Inflammatory macrophage treated with lipopolysaccharide for 1 hour (primary cell): ENCODE measurements around the gene ITPKB.
A peak's percentile ranks its signal among the peaks of the same experiment; 100 is the strongest.
"Not testable (repeated sequence)": the region's sequence is repeated elsewhere in the genome, so short reads cannot be mapped to it uniquely, and the experiment has no call there.

Experiments
- DNase-seq, 2 donors: peaks; one replicate each; pipeline ENCODE4 v3.0.0-alpha.2; 2020 to 2022

Gene ITPKB

GRCh38 chr1:226754793-226755533 lies 15.9 kb upstream of the ITPKB start:
- DNase-seq: no peak

- no peak for DNase-seq
Measured at GRCh38 chr1:226754097-226754496, 15.0 kb upstream of the ITPKB start.

- DNase-seq: no peak
Measured at GRCh38 chr1:226751703-226752102, 12.6 kb upstream of the ITPKB start.

- DNase-seq: no peak
Measured at GRCh38 chr1:226751214-226751613, 12.1 kb upstream of the ITPKB start.

GRCh38 chr1:226749467-226749866 lies 10.4 kb upstream of the ITPKB start:
- no peak for DNase-seq

GRCh38 chr1:226748306-226748705 lies 9.2 kb upstream of the ITPKB start:
- DNase-seq: no peak

- DNase-seq: not testable (repeated sequence)
Measured at GRCh38 chr1:226747519-226748263, 8.6 kb upstream of the ITPKB start.

GRCh38 chr1:226743259-226743658 lies 4.2 kb upstream of the ITPKB start:
- DNase-seq: no peak

GRCh38 chr1:226741009-226741408 lies 1.9 kb upstream of the ITPKB start:
- DNase-seq: no peak

GRCh38 chr1:226739696-226740065 lies 599 bp upstream of the ITPKB start:
- no peak for DNase-seq

GRCh38 chr1:226738421-226738994 lies 574 bp downstream of the ITPKB start:
- DNase-seq: peak; percentile 40 to 45

GRCh38 chr1:226737819-226738420 lies 1.2 kb downstream of the ITPKB start:
- DNase-seq: peak in 1 of 2 donors; percentile 35

GRCh38 chr1:226736908-226737818 lies 1.9 kb downstream of the ITPKB start:
- DNase-seq: peak; percentile 21 to 36

GRCh38 chr1:226736001-226736907 lies 2.8 kb downstream of the ITPKB start:
- DNase-seq: no peak

- no peak for DNase-seq
Measured at GRCh38 chr1:226735576-226735975, 3.5 kb downstream of the ITPKB start.

GRCh38 chr1:226734611-226735153 lies 4.4 kb downstream of the ITPKB start:
- no peak for DNase-seq

GRCh38 chr1:226733876-226734275 lies 5.2 kb downstream of the ITPKB start:
- DNase-seq: no peak

GRCh38 chr1:226733304-226733703 lies 5.8 kb downstream of the ITPKB start:
- DNase-seq: no peak

GRCh38 chr1:226732856-226733291 lies 6.2 kb downstream of the ITPKB start:
- DNase-seq: no peak

GRCh38 chr1:226731257-226731893 lies 7.7 kb downstream of the ITPKB start:
- no peak for DNase-seq

GRCh38 chr1:226730836-226731235 lies 8.2 kb downstream of the ITPKB start:
- no peak for DNase-seq
